Neural cell (in vitro differentiated cells): Measurements from ENCODE around the gene CCR7.

Source experiments
- EP300 ChIP-seq: fragments of 450-650 bp; conservative IDR thresholded peaks from 2 replicates; pipeline ENCODE4 v1.6.1; 2014; ENCODE audit warnings: antibody characterized with exemption, mild to moderate bottlenecking, moderate library complexity; ENCODE audit not compliant: poor library complexity, severe bottlenecking
- TAF1 ChIP-seq: IDR thresholded peaks from 2 replicates; pipeline ENCODE4 v1.6.1; 2012; ENCODE audit warnings: low read depth
- TF ChIP-seq, protein P1 (sequence below): fragments of 450-650 bp; IDR thresholded peaks from 2 replicates; pipeline ENCODE4 v1.5.1; 2014; ENCODE audit warnings: antibody characterized with exemption, mild to moderate bottlenecking, moderate library complexity; ENCODE audit not compliant: poor library complexity, severe bottlenecking

DNA sequence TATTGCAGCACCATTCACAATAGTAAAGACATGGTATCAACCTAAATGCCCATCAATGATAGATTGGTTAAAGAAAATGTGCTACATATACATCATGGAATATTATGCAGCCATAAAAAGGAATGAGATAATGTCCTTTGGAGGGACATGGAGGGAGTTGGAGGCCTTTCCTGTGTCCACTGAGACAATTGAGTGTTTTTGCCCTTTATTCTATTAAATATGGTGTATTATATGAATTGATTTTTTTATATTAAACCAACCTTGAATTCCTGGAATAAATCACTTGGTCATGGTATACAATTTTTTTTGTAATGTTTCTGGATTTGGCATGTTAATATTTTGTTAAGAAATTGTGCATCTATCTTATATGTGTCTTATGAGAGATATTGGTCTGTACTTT is 9.0 kb upstream of the CCR7 start:
- TF ChIP-seq EP300, result no peak
- TF ChIP-seq, protein P1, sequence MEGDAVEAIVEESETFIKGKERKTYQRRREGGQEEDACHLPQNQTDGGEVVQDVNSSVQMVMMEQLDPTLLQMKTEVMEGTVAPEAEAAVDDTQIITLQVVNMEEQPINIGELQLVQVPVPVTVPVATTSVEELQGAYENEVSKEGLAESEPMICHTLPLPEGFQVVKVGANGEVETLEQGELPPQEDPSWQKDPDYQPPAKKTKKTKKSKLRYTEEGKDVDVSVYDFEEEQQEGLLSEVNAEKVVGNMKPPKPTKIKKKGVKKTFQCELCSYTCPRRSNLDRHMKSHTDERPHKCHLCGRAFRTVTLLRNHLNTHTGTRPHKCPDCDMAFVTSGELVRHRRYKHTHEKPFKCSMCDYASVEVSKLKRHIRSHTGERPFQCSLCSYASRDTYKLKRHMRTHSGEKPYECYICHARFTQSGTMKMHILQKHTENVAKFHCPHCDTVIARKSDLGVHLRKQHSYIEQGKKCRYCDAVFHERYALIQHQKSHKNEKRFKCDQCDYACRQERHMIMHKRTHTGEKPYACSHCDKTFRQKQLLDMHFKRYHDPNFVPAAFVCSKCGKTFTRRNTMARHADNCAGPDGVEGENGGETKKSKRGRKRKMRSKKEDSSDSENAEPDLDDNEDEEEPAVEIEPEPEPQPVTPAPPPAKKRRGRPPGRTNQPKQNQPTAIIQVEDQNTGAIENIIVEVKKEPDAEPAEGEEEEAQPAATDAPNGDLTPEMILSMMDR, result no peak
- TF ChIP-seq TAF1, result no peak
